ENCODE results near the gene ATG4C. TPM values are rescaled to one million over a fixed set of nuclear protein-coding genes. Genes with fewer than 3 reads are reported as not detected.

The ATG4C gene
- total RNA-seq, 1 donor from 2014 or later, result 39.5 TPM

GRCh38 chr1:62879962-62880361, 96.0 kb downstream of the ATG4C start:
- H3K27ac ChIP-seq, result no peak overlapping the region
- no peak for DNase-seq (ENCODE audit: low spot score)
- H3K4me1 Mint-ChIP-seq, result no peaks in the 10 kb centered on the region
- no peaks in the 10 kb centered on the region for H3F3A ChIP-seq (ENCODE audit: low read depth)
- H3K9me3 ChIP-seq (ENCODE audit: low read depth), result no peaks in the 10 kb centered on the region
- H3K9ac ChIP-seq, result no peak overlapping the region
- no peak overlapping the region for H3K4me3 ChIP-seq
- H3K36me3 ChIP-seq, result no peaks in the 10 kb centered on the region
- H3K36me3 Mint-ChIP-seq, result no peaks in the 10 kb centered on the region
- no peaks in the 10 kb centered on the region for H3K79me2 ChIP-seq (ENCODE audit: low read depth)
- TF ChIP-seq EZH2phosphoT487 (IDR thresholded peaks at IDR 0.05) (no peak), EZH2 (IDR thresholded peaks at IDR 0.05) (no peak), CTCF (IDR thresholded peaks at IDR 0.05) (no peak)
- H3K9me3 Mint-ChIP-seq, result no peaks in the 10 kb centered on the region
- no peaks in the 10 kb centered on the region for H3K27me3 Mint-ChIP-seq (ENCODE audit: insufficient read depth, low read depth)
- no peaks in the 10 kb centered on the region for H4K20me1 ChIP-seq (ENCODE audit: low read depth)
- no peaks in the 10 kb centered on the region for H3K27me3 ChIP-seq
- no peak overlapping the region for H3K27ac Mint-ChIP-seq
- no peak overlapping the region for H3K4me2 ChIP-seq
- H2AFZ ChIP-seq (replicated peaks), result no peak overlapping the region
- H3K4me3 Mint-ChIP-seq, result no peak overlapping the region
- no peaks in the 10 kb centered on the region for H3K4me1 ChIP-seq

GRCh38 chr1:62882201-62883104, 98.5 kb downstream of the ATG4C start:
- H3K27me3 Mint-ChIP-seq (ENCODE audit: insufficient read depth, low read depth), result no peaks in the 10 kb centered on the region
- TF ChIP-seq EZH2 (IDR thresholded peaks at IDR 0.05), result no peak
- TF ChIP-seq CTCF (IDR thresholded peaks at IDR 0.05), result no peak
- no peak for TF ChIP-seq EZH2phosphoT487 (IDR thresholded peaks at IDR 0.05)
- no peaks in the 10 kb centered on the region for H3K4me1 Mint-ChIP-seq
- no peak overlapping the region for H3K4me2 ChIP-seq
- no peaks in the 10 kb centered on the region for H3K79me2 ChIP-seq (ENCODE audit: low read depth)
- DNase-seq (ENCODE audit: low spot score), result peak; percentile 3
- H3K9me3 Mint-ChIP-seq, result no peaks in the 10 kb centered on the region
- H3F3A ChIP-seq (ENCODE audit: low read depth), result no peaks in the 10 kb centered on the region
- no peaks in the 10 kb centered on the region for H3K36me3 Mint-ChIP-seq
- no peaks in the 10 kb centered on the region for H3K27me3 ChIP-seq
- no peaks in the 10 kb centered on the region for H3K9me3 ChIP-seq (ENCODE audit: low read depth)
- no peaks in the 10 kb centered on the region for H3K4me1 ChIP-seq
- H4K20me1 ChIP-seq (ENCODE audit: low read depth), result no peaks in the 10 kb centered on the region
- H3K4me3 Mint-ChIP-seq, result no peak overlapping the region
- H3K4me3 ChIP-seq, result no peak overlapping the region
- no peak overlapping the region for H3K9ac ChIP-seq
- H2AFZ ChIP-seq (replicated peaks), result no peak overlapping the region
- no peak overlapping the region for H3K27ac Mint-ChIP-seq
- no peaks in the 10 kb centered on the region for H3K36me3 ChIP-seq
- no peak overlapping the region for H3K27ac ChIP-seq

GRCh38 chr1:62884156-62884740, 100.3 kb downstream of the ATG4C start:
- no peak overlapping the region for H3K4me3 ChIP-seq
- no peaks in the 10 kb centered on the region for H3K9me3 Mint-ChIP-seq

More at GRCh38 chr1:62884156-62884740, 100.3 kb downstream of the ATG4C start:
- Mint-ChIP-seq H3K27ac (no peak overlapping the region), H3K36me3 (no peaks in the 10 kb centered on the region), H3K4me3 (no peak overlapping the region), H3K4me1 (no peaks in the 10 kb centered on the region), H3K27me3 (ENCODE audit: insufficient read depth, low read depth) (peaks cover 2% of the 10 kb centered on the region)
- no peaks in the 10 kb centered on the region for H3K9me3 ChIP-seq (ENCODE audit: low read depth)
- H3K9ac ChIP-seq, result no peak overlapping the region
- no peaks in the 10 kb centered on the region for H3K27me3 ChIP-seq
- TF ChIP-seq CTCF (IDR thresholded peaks at IDR 0.05) (no peak), EZH2phosphoT487 (IDR thresholded peaks at IDR 0.05) (no peak), EZH2 (IDR thresholded peaks at IDR 0.05) (no peak)
- H3F3A ChIP-seq (ENCODE audit: low read depth), result no peaks in the 10 kb centered on the region
- no peaks in the 10 kb centered on the region for H3K36me3 ChIP-seq
- no peak overlapping the region for H3K27ac ChIP-seq
- H2AFZ ChIP-seq (replicated peaks), result no peak overlapping the region
- no peaks in the 10 kb centered on the region for H3K79me2 ChIP-seq (ENCODE audit: low read depth)
- H4K20me1 ChIP-seq (ENCODE audit: low read depth), result no peaks in the 10 kb centered on the region
- no peak for DNase-seq (ENCODE audit: low spot score)
- no peaks in the 10 kb centered on the region for H3K4me1 ChIP-seq
- H3K4me2 ChIP-seq, result no peak overlapping the region

All from neural progenitor cell (in vitro differentiated cells).